ENCODE data around the gene AZIN2. TPM values are rescaled to one million over a fixed set of nuclear protein-coding genes. Genes with fewer than 3 reads are reported as not detected.

Gene AZIN2
- total and polyA plus RNA-seq, 5 experiments from 2014 or later = 5.9 to 11.3 (median 10.6) TPM

GRCh38 chr1:33085332-33085731 is 4.4 kb downstream of the AZIN2 start:
- peak overlapping the region in 1 of 10 donors; percentile 20 for H3K4me3 Mint-ChIP-seq
- peaks cover 36 to 77% (median 54%) of the 10 kb centered on the region in 4 donors for H3K4me1 Mint-ChIP-seq
- peak overlapping the region in 3 of 10 donors; percentile 74 to 75 (median 74) for H3K27ac Mint-ChIP-seq
- peaks cover 0 to 3% (median 0%) of the 10 kb centered on the region in 5 donors for H3K27me3 Mint-ChIP-seq
- no peak for DNase-seq
- POLR2A ChIA-PET = interaction anchor here (0.9 kb wide), 1 partner anchor 42 kb away, joined by 4 read pairs; no protein-coding TSS in a partner anchor
- no peak for ATAC-seq
- peaks cover 0 to 5% (median 0%) of the 10 kb centered on the region in 3 donors for H3K36me3 Mint-ChIP-seq
- no peaks in the 10 kb centered on the region for H3K9me3 Mint-ChIP-seq

- Mint-ChIP-seq H3K36me3 (peaks cover 0 to 9% (median 4%) of the 10 kb centered on the region in 3 donors), H3K27ac (peak overlapping the region in 6 of 10 donors; percentile 24 to 82 (median 62)), H3K4me3 (no peak overlapping the region), H3K4me1 (peaks cover 36 to 75% (median 46%) of the 10 kb centered on the region in 4 donors), H3K9me3 (no peaks in the 10 kb centered on the region), H3K27me3 (peaks cover 0 to 3% (median 0%) of the 10 kb centered on the region in 5 donors)
- no peak for ATAC-seq
- POLR2A ChIA-PET = interaction anchor here (1.0 to 1.4 kb wide), 2 partner anchors 31 to 41 kb away, joined by 4 read pairs; no protein-coding TSS in a partner anchor
- DNase-seq = peak in 4 of 10 donors; percentile 18 to 68 (median 29)
Observed at GRCh38 chr1:33086384-33086850, 5.5 kb downstream of the AZIN2 start.

GRCh38 chr1:33087677-33088076 is 6.7 kb downstream of the AZIN2 start:
- H3K4me1 Mint-ChIP-seq = peaks cover 30 to 67% (median 34%) of the 10 kb centered on the region in 4 donors
- H3K27me3 Mint-ChIP-seq = peaks cover 0 to under 1% (median 0%) of the 10 kb centered on the region in 5 donors
- DNase-seq = no peak
- peak overlapping the region in 5 of 10 donors; percentile 13 to 83 (median 65) for H3K4me3 Mint-ChIP-seq
- H3K36me3 Mint-ChIP-seq = peaks cover 0 to 12% (median 4%) of the 10 kb centered on the region in 3 donors
- peak; percentile 11 to 47 for ATAC-seq
- POLR2A ChIA-PET = interaction anchor here (0.7 to 2.7 kb wide), 3 partner anchors 40 to 839 kb away, joined by 4 to 11 read pairs (median 4); no protein-coding TSS in a partner anchor
- no peaks in the 10 kb centered on the region for H3K9me3 Mint-ChIP-seq
- peak overlapping the region; percentile 55 to 96 (median 80) for H3K27ac Mint-ChIP-seq

GRCh38 chr1:33088119-33088906 is 7.4 kb downstream of the AZIN2 start:
- peak in 2 of 10 donors; percentile 16 to 31 for DNase-seq

GRCh38 chr1:33089457-33089856 is 8.5 kb downstream of the AZIN2 start:
- POLR2A ChIA-PET = interaction anchor here (1.2 to 2.7 kb wide), 2 partner anchors 9 to 38 kb away, joined by 6 to 11 read pairs; no protein-coding TSS in a partner anchor
- Mint-ChIP-seq H3K9me3 (no peaks in the 10 kb centered on the region), H3K27me3 (no peaks in the 10 kb centered on the region), H3K4me1 (peaks cover 22 to 55% (median 25%) of the 10 kb centered on the region in 4 donors), H3K4me3 (no peak overlapping the region), H3K36me3 (peaks cover 0 to 12% (median 4%) of the 10 kb centered on the region in 3 donors), H3K27ac (peak overlapping the region in 2 of 10 donors; percentile 34 to 89)
- ATAC-seq = no peak
- no peak for DNase-seq

More at GRCh38 chr1:33088119-33088906, 7.4 kb downstream of the AZIN2 start:
- Mint-ChIP-seq H3K27me3 (no peaks in the 10 kb centered on the region), H3K4me3 (peak overlapping the region in 9 of 10 donors; percentile 2 to 83 (median 65)), H3K9me3 (no peaks in the 10 kb centered on the region), H3K4me1 (peaks cover 25 to 62% (median 27%) of the 10 kb centered on the region in 4 donors), H3K27ac (peak overlapping the region; percentile 55 to 96 (median 80)), H3K36me3 (peaks cover 0 to 12% (median 4%) of the 10 kb centered on the region in 3 donors)
- ATAC-seq = peak; percentile 83
- POLR2A ChIA-PET = interaction anchor here (1.2 to 2.7 kb wide), 2 partner anchors 8 to 39 kb away, joined by 6 to 11 read pairs; no protein-coding TSS in a partner anchor

GRCh38 chr1:33092438-33092837 is 11.5 kb downstream of the AZIN2 start:
- H3K4me1 Mint-ChIP-seq = peaks cover 15 to 57% (median 36%) of the 10 kb centered on the region in 4 donors

GRCh38 chr1:33093004-33093403 is 12.1 kb downstream of the AZIN2 start:
- H3K4me1 Mint-ChIP-seq = peaks cover 14 to 57% (median 36%) of the 10 kb centered on the region in 4 donors
- H3K27me3 Mint-ChIP-seq = no peaks in the 10 kb centered on the region
- peaks cover 0 to 10% (median 4%) of the 10 kb centered on the region in 3 donors for H3K36me3 Mint-ChIP-seq
- POLR2A ChIA-PET = no interaction called here
- DNase-seq (no peak), ATAC-seq (no peak)
- peak overlapping the region in 2 of 10 donors; percentile 46 to 67 for H3K27ac Mint-ChIP-seq
- no peaks in the 10 kb centered on the region for H3K9me3 Mint-ChIP-seq
- H3K4me3 Mint-ChIP-seq = no peak overlapping the region

More at GRCh38 chr1:33092438-33092837, 11.5 kb downstream of the AZIN2 start:
- no peak for ATAC-seq
- POLR2A ChIA-PET = no interaction called here
- H3K9me3 Mint-ChIP-seq = no peaks in the 10 kb centered on the region
- DNase-seq = no peak
- H3K27ac Mint-ChIP-seq = peak overlapping the region in 2 of 10 donors; percentile 65 to 67
- peaks cover 0 to 10% (median 4%) of the 10 kb centered on the region in 3 donors for H3K36me3 Mint-ChIP-seq
- no peaks in the 10 kb centered on the region for H3K27me3 Mint-ChIP-seq
- H3K4me3 Mint-ChIP-seq = no peak overlapping the region

- Mint-ChIP-seq H3K9me3 (no peaks in the 10 kb centered on the region), H3K4me1 (peaks cover 18 to 59% (median 40%) of the 10 kb centered on the region in 4 donors), H3K4me3 (no peak overlapping the region), H3K27ac (no peak overlapping the region), H3K36me3 (peaks cover 0 to 10% (median 7%) of the 10 kb centered on the region in 3 donors), H3K27me3 (no peaks in the 10 kb centered on the region)
- POLR2A ChIA-PET = interaction anchor here (0.5 kb wide), 1 partner anchor 503 kb away, joined by 4 read pairs; no protein-coding TSS in a partner anchor
- ATAC-seq (no peak), DNase-seq (no peak)
Observed at GRCh38 chr1:33094486-33094885, 13.5 kb downstream of the AZIN2 start.

GRCh38 chr1:33094971-33095604 is 14.1 kb downstream of the AZIN2 start:
- no peak overlapping the region for H3K4me3 Mint-ChIP-seq
- DNase-seq = no peak
- no peak for ATAC-seq

GRCh38 chr1:33096363-33097005 is 15.5 kb downstream of the AZIN2 start:
- POLR2A ChIA-PET = interaction anchor here (1.2 to 1.8 kb wide), 2 partner anchors 15 to 31 kb away, joined by 3 to 11 read pairs; no protein-coding TSS in a partner anchor
- H3K4me1 Mint-ChIP-seq = peaks cover 21 to 64% (median 50%) of the 10 kb centered on the region in 4 donors
- no peak for ATAC-seq
- DNase-seq = no peak
- H3K27me3 Mint-ChIP-seq = no peaks in the 10 kb centered on the region
- peak overlapping the region in 1 of 10 donors; percentile 58 for H3K4me3 Mint-ChIP-seq
- H3K36me3 Mint-ChIP-seq = peaks cover 0 to 6% (median 3%) of the 10 kb centered on the region in 3 donors
- H3K9me3 Mint-ChIP-seq = no peaks in the 10 kb centered on the region
- peak overlapping the region in 9 of 10 donors; percentile 21 to 94 (median 65) for H3K27ac Mint-ChIP-seq

More at GRCh38 chr1:33094971-33095604, 14.1 kb downstream of the AZIN2 start:
- H3K27ac Mint-ChIP-seq = peak overlapping the region in 2 of 10 donors; percentile 15 to 66
- H3K36me3 Mint-ChIP-seq = peaks cover 0 to 10% (median 7%) of the 10 kb centered on the region in 3 donors
- POLR2A ChIA-PET = interaction anchor here (1.8 kb wide), 1 partner anchor 32 kb away, joined by 11 read pairs; no protein-coding TSS in a partner anchor
- no peaks in the 10 kb centered on the region for H3K9me3 Mint-ChIP-seq
- H3K27me3 Mint-ChIP-seq = no peaks in the 10 kb centered on the region
- H3K4me1 Mint-ChIP-seq = peaks cover 22 to 59% (median 44%) of the 10 kb centered on the region in 4 donors

GRCh38 chr1:33097137-33097611 is 16.2 kb downstream of the AZIN2 start:
- H3K4me3 Mint-ChIP-seq = no peak overlapping the region
- POLR2A ChIA-PET = interaction anchor here (1.2 kb wide), 1 partner anchor 16 kb away, joined by 3 read pairs; no protein-coding TSS in a partner anchor
- H3K27ac Mint-ChIP-seq = peak overlapping the region in 8 of 10 donors; percentile 5 to 98 (median 88)
- H3K27me3 Mint-ChIP-seq = no peaks in the 10 kb centered on the region
- H3K36me3 Mint-ChIP-seq = peaks cover 0 to 4% (median 3%) of the 10 kb centered on the region in 3 donors
- ATAC-seq = no peak
- no peaks in the 10 kb centered on the region for H3K9me3 Mint-ChIP-seq
- peaks cover 21 to 69% (median 51%) of the 10 kb centered on the region in 4 donors for H3K4me1 Mint-ChIP-seq
- no peak for DNase-seq

Measured in naive thymus-derived CD8-positive, alpha-beta T cell (primary cell).